Sigmoid colon (tissue), 7 donors: ENCODE measurements around the gene SELENOS. TPM values are rescaled to one million over a fixed set of nuclear protein-coding genes. Genes with fewer than 3 reads are reported as not detected.

Source experiments
- DNase-seq: peaks from one replicate; pipeline ENCODE4 v3.0.0-alpha.2; 2019
- H3K27ac ChIP-seq, 4 donors: fragments of 200-600 bp; sonication (generic); one replicate each; pipeline ENCODE4 v1.5.1; 2016 to 2019; ENCODE audit warnings: mild to moderate bottlenecking in 1 of 4
- H3K27me3 ChIP-seq, 3 donors: fragments of 200-600 bp; sonication (generic); one replicate each; pipeline ENCODE4 v1.5.1; 2019; ENCODE audit warnings: mild to moderate bottlenecking in 1 of 3
- H3K36me3 ChIP-seq, 4 donors: fragments of 200-600 bp; sonication (generic); one replicate each; pipeline ENCODE4 v1.5.1; 2016 to 2019
- H3K4me1 ChIP-seq, 4 donors: fragments of 200-600 bp; sonication (generic); one replicate each; pipeline ENCODE4 v1.5.1; 2017 to 2019
- H3K4me3 ChIP-seq, 4 donors: fragments of 200-600 bp; sonication (generic); one replicate each; pipeline ENCODE4 v1.5.1; 2017 to 2019; ENCODE audit warnings: mild to moderate bottlenecking in 2 of 4, moderate library complexity in 1 of 4
- H3K9me3 ChIP-seq, 4 donors: fragments of 200-600 bp in 3 of 4; sonication (generic) in 3 of 4; one replicate each; pipeline versions ENCODE4 v1.5.1 to v1.6.1; 2013 to 2019
- CTCF ChIP-seq, 4 experiments: fragments of 450-650 bp in 3 of 4; fragments of 200-600 bp in 1 of 4; IDR thresholded peaks; one replicate each; pipeline ENCODE4 v1.5.1; 2016 to 2019; ENCODE audit warnings: antibody characterized with exemption in 4 of 4, mild to moderate bottlenecking in 3 of 4, moderate library complexity in 2 of 4
- EP300 ChIP-seq, 4 donors: sonication (generic); formaldehyde crosslinking; IDR thresholded peaks; one replicate each; pipeline ENCODE4 v1.6.1; 2017; ENCODE audit warnings: antibody characterized with exemption in 4 of 4
- POLR2A ChIP-seq, 2 donors: fragments of 450-650 bp; IDR thresholded peaks; one replicate each; pipeline ENCODE4 v1.6.1; 2016; ENCODE audit warnings: antibody characterized with exemption in 2 of 2, mild to moderate bottlenecking in 2 of 2, moderate library complexity in 2 of 2
- POLR2AphosphoS5 ChIP-seq, 4 donors: sonication (generic); formaldehyde crosslinking; IDR thresholded peaks; one replicate each; pipeline ENCODE4 v1.6.1; 2017; ENCODE audit warnings: antibody characterized with exemption in 4 of 4
- WGBS, 2 donors: extraction: QIAGEN DNeasy Blood & Tissue Kit; methylation state at CpG; one replicate each; pipeline ENCODE4 v1.1.7; 2013; 5-methylcytosine and 5-hydroxymethylcytosine counted together
- intact Hi-C: fragments of 100-400 bp; cut with DNase I; formaldehyde crosslinking; loops from one replicate; pipeline ENCODE4 v1.15.1; 2023
- polyA plus RNA-seq, 3 donors: library from polyadenylated mRNA; stranded (reverse); fragments of 200-250 nt; gene quantifications; one replicate each; pipeline ENCODE4 v1.2.3, GENCODE V29; 2013
- total RNA-seq, 4 donors: library from RNA; depleted of rRNA; stranded (reverse); fragments of >200 nt; gene quantifications; one replicate each; pipeline ENCODE4 v1.1.0, GENCODE V29; 2016
- donor health status: healthy with polysubstance abuse.
- donor health status: Bipolar disorder and iron deficiency.
- donor health status: healthy.

Gene SELENOS
- total and polyA plus RNA-seq, 7 donors, result 39.3 to 127 (median 55.9) TPM

GRCh38 chr15:101258238-101259144 lies 18.8 kb downstream of the SELENOS start:
- peak; percentile 78 for DNase-seq
- TF ChIP-seq CTCF (IDR thresholded peaks at IDR 0.05) (peak; percentile 48 to 82 (median 77)), EP300 (IDR thresholded peaks at IDR 0.05) (no peak), POLR2AphosphoS5 (IDR thresholded peaks at IDR 0.05) (no peak), POLR2A (IDR thresholded peaks at IDR 0.05) (no peak)
- WGBS, 2 donors, result 30 to 39% methylated on average over 11 of the region's 11 CpGs
- H3K36me3 ChIP-seq, result no peaks in the 10 kb centered on the region
- H3K9me3 ChIP-seq, result no peaks in the 10 kb centered on the region
- no peaks in the 10 kb centered on the region for H3K27me3 ChIP-seq
- no peak overlapping the region for H3K27ac ChIP-seq
- no peak overlapping the region for H3K4me3 ChIP-seq
- intact Hi-C loops, result loop anchor here (1.0 kb wide), 2 partner anchors 169 to 243 kb away; no protein-coding TSS in a partner anchor
- H3K4me1 ChIP-seq, result no peaks in the 10 kb centered on the region

- H3K4me3 ChIP-seq, result no peak overlapping the region
- H3K27ac ChIP-seq, result no peak overlapping the region
- intact Hi-C loops, result no loop called here
- no peak for DNase-seq
- WGBS, 2 donors, result 43 to 82% methylated on average over 6 of the region's 6 CpGs
- no peaks in the 10 kb centered on the region for H3K9me3 ChIP-seq
- peaks cover 0 to 9% (median 6%) of the 10 kb centered on the region in 4 donors for H3K4me1 ChIP-seq
- TF ChIP-seq EP300 (IDR thresholded peaks at IDR 0.05), result no peak
- TF ChIP-seq CTCF (IDR thresholded peaks at IDR 0.05), result no peak
- no peak for TF ChIP-seq POLR2A (IDR thresholded peaks at IDR 0.05)
- no peak for TF ChIP-seq POLR2AphosphoS5 (IDR thresholded peaks at IDR 0.05)
- H3K27me3 ChIP-seq, result no peaks in the 10 kb centered on the region
- no peaks in the 10 kb centered on the region for H3K36me3 ChIP-seq
Measured at GRCh38 chr15:101256757-101257156, 20.5 kb downstream of the SELENOS start.

DNA sequence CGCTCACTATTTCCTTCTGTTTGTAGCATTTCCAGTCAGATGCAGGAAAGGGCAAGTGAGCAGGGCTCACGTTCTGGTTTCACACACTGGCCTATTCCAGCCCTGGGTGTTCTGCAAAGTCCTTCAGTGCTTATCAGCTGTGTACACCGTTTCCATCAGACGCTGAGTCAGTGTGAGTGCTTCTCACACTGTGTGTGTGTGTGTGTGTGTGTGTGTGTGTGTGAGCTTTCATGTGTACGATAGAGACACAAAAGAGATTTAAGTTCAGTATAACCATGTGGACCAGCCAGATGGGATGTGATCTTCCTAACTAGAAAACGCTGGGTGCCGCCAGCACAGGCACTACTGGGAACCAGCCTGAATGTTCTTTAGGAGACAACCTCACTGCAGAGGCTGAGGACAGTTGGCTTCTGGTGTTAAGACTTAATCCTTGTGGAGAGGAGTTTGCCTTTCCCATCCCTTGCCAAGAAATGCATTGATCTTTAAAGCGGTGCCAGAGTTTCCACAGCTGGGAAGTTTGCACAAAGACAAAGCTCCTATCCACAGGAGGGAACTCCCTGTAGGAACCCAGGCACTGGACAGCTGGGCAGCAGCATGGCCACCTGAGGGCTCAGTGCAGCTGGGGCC lies 21.6 kb downstream of the SELENOS start:
- DNase-seq, result no peak
- Histone ChIP-seq H3K4me1 (peaks cover 0 to 10% (median 7%) of the 10 kb centered on the region in 4 donors), H3K36me3 (no peaks in the 10 kb centered on the region), H3K27ac (no peak overlapping the region), H3K9me3 (no peaks in the 10 kb centered on the region), H3K27me3 (no peaks in the 10 kb centered on the region), H3K4me3 (no peak overlapping the region)
- TF ChIP-seq POLR2A (IDR thresholded peaks at IDR 0.05) (no peak), CTCF (IDR thresholded peaks at IDR 0.05) (no peak), POLR2AphosphoS5 (IDR thresholded peaks at IDR 0.05) (no peak), EP300 (IDR thresholded peaks at IDR 0.05) (no peak)
- 55 to 63% methylated on average over 8 of the region's 8 CpGs for WGBS, 2 donors
- intact Hi-C loops, result no loop called here

DNA sequence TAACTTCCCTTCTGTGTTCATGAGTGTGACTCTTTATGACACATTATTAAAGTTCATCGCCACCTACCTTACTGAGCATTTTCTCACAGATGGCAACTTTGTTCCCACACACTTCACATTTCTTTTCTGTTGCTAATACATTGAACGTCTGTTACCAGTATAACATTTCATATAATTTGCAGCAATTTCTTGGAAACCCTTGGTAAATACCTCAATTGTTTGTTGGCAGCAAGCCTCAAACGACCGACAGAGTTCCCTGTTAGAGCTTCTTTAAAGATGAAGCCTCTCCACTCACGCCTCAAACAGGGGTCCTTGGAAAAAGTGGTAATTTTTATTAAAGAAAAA lies 22.3 kb downstream of the SELENOS start:
- no peaks in the 10 kb centered on the region for H3K36me3 ChIP-seq
- H3K4me1 ChIP-seq, result peaks cover 0 to 17% (median 14%) of the 10 kb centered on the region in 4 donors
- H3K27me3 ChIP-seq, result no peaks in the 10 kb centered on the region
- no peak overlapping the region for H3K4me3 ChIP-seq
- 58 to 69% methylated on average over 5 of the region's 5 CpGs for WGBS, 2 donors
- H3K27ac ChIP-seq, result no peak overlapping the region
- no peaks in the 10 kb centered on the region for H3K9me3 ChIP-seq
- intact Hi-C loops, result no loop called here
- no peak for TF ChIP-seq POLR2AphosphoS5 (IDR thresholded peaks at IDR 0.05)
- TF ChIP-seq POLR2A (IDR thresholded peaks at IDR 0.05), result no peak
- TF ChIP-seq CTCF (IDR thresholded peaks at IDR 0.05), result no peak
- no peak for TF ChIP-seq EP300 (IDR thresholded peaks at IDR 0.05)
- DNase-seq, result no peak
